ENCODE measurements around the gene ZNF692. TPM values are rescaled to one million over a fixed set of nuclear protein-coding genes. Genes with fewer than 3 reads are reported as not detected.

ZNF692 gene
- total and polyA plus RNA-seq, 2 donors (not counting 3 experiments of a cell fraction or from before 2014, with no cell fraction given) = 32.6 to 36.6 TPM

- ChIA-PET POLR2A (no interaction called here), CTCF (no interaction called here)
- Histone ChIP-seq H3K4me1 (ENCODE audit: control insufficient read depth, extremely low read depth, insufficient read depth, low read length) (peaks cover 6% of the 10 kb centered on the region), H3K79me2 (ENCODE audit: control insufficient read depth, insufficient read depth, low read length) (peaks cover 26% of the 10 kb centered on the region), H3K36me3 (ENCODE audit: control insufficient read depth in 2 of 2, extremely low read depth in 1 of 2, insufficient read depth in 2 of 2, low read length in 2 of 2) (peaks cover 12 to 51% of the 10 kb centered on the region in 2 experiments), H3K9me1 (replicated peaks; ENCODE audit: control insufficient read depth, extremely low read depth, insufficient read depth, low read length) (no peaks in the 10 kb centered on the region), H3K9ac (replicated peaks; ENCODE audit: extremely low read depth, insufficient read depth, low read length) (no peak overlapping the region), H3K27me3 (ENCODE audit: control insufficient read depth in 2 of 2, insufficient read depth in 2 of 2, low read length in 2 of 2) (no peaks in the 10 kb centered on the region), H3K27ac (ENCODE audit: insufficient read depth, low read depth, low read length) (no peak overlapping the region), H3K4me2 (ENCODE audit: insufficient read depth, low read length) (no peak overlapping the region), H4K20me1 (replicated peaks; ENCODE audit: control insufficient read depth, extremely low read depth, insufficient read depth, low read length) (no peaks in the 10 kb centered on the region), H2AFZ (ENCODE audit: low read depth, low read length) (no peak overlapping the region), H3K9me3 (replicated peaks; ENCODE audit: control insufficient read depth, insufficient read depth, low read length) (no peaks in the 10 kb centered on the region), H3K4me3 (replicated peaks in 1 of 3; ENCODE audit: insufficient read depth in 1 of 3, low read depth in 1 of 3, low read length in 3 of 3) (no peak overlapping the region)
- no TSS peak for BruUV-seq (replicated peaks)
- TF ChIP-seq EZH2 (IDR thresholded peaks at IDR 0.05; ENCODE audit: borderline replicate concordance, low read depth, low read length, severe bottlenecking) (no peak), JUN (IDR thresholded peaks at IDR 0.05; ENCODE audit: borderline replicate concordance, insufficient read depth, insufficient read length, low read depth) (no peak), FOS (IDR thresholded peaks at IDR 0.05; ENCODE audit: borderline replicate concordance, insufficient read depth, low read length) (no peak), POLR2A (IDR thresholded peaks at IDR 0.05; ENCODE audit: low read depth, low read length) (no peak), GATA2 (IDR thresholded peaks at IDR 0.05; ENCODE audit: insufficient read depth, insufficient read length, low read depth, low read length) (no peak), POLR2AphosphoS5 (IDR thresholded peaks at IDR 0.05; ENCODE audit: insufficient read depth, low read depth, low read length) (no peak), MYC (IDR thresholded peaks at IDR 0.05; ENCODE audit: low read depth, low read length) (no peak), CTCF (IDR thresholded peaks at IDR 0.05; ENCODE audit: extremely low read depth in 1 of 2, insufficient read depth in 1 of 2, low read depth in 1 of 2, low read length in 2 of 2) (no peak), MAX (IDR thresholded peaks at IDR 0.05; ENCODE audit: insufficient read depth, insufficient read length) (no peak)
- dilution Hi-C loops (cut with MboI; ENCODE audit: extremely low pct_ligation_motif_present, low sequenced_read_pairs) (no loop called here), intact Hi-C loops (cut with micrococcal nuclease) (no loop called here)
- DNase-seq (ENCODE audit: low read depth, low spot score) (no peak), FAIRE-seq (no peak)
These were observed 41.8 kb downstream of the ZNF692 start for GRCh38 chr1:248817065-248817464.
